PC-9 (cell line): ENCODE results near the gene KIAA1217. TPM values are rescaled to one million over a fixed set of nuclear protein-coding genes. Genes with fewer than 3 reads are reported as not detected.

Experiments used
- BruUV-seq: library from RNA; stranded (reverse); fragments of 400-500 nt; replicated peaks from 2 replicates; lab custom pipeline; 2021; lab: Mats Ljungman, UMichigan
- CTCF ChIA-PET: fragments of 300-600 bp; sonication (Branson Sonifier 250); formaldehyde crosslinking; loops from one replicate; lab custom pipeline; 2022; ENCODE audit warnings: antibody characterized with exemption; lab: Charles Lee
- POLR2A ChIA-PET: fragments of 300-600 bp; sonication (Branson Sonifier 250); formaldehyde crosslinking; loops from one replicate; lab custom pipeline; 2022; ENCODE audit warnings: antibody characterized with exemption; ENCODE audit not compliant: unreplicated experiment; lab: Charles Lee
- DNase-seq, 2 experiments: peaks; one replicate each; pipeline versions ENCODE4 v3.0.0 to v3.0.0-alpha.2; 2015 to 2022; ENCODE audit warnings: mixed read lengths in 1 of 2
- H2AFZ ChIP-seq: fragments of 200-600 bp; sonication (generic); 2 replicates; pipeline ENCODE4 v1.8.1; 2017; ENCODE audit warnings: antibody characterized with exemption
- H3F3A ChIP-seq: fragments of 200-600 bp; sonication (generic); 2 replicates; pipeline ENCODE4 v1.8.1; 2017; ENCODE audit warnings: antibody characterized with exemption, mild to moderate bottlenecking, low read depth; ENCODE audit not compliant: insufficient read depth
- H3K27ac ChIP-seq: fragments of 200-600 bp; sonication (generic); 2 replicates; pipeline ENCODE4 v1.6.1; 2016; ENCODE audit warnings: mixed run types
- H3K27me3 ChIP-seq: fragments of 200-600 bp; sonication (generic); 2 replicates; pipeline ENCODE4 v1.6.1; 2016; ENCODE audit warnings: low read depth, mixed run types; ENCODE audit not compliant: insufficient read depth
- H3K36me3 ChIP-seq: fragments of 200-600 bp; sonication (generic); 2 replicates; pipeline ENCODE4 v1.6.1; 2016; ENCODE audit warnings: low read depth, mixed run types
- H3K4me1 ChIP-seq: fragments of 200-600 bp; sonication (generic); replicated peaks from 2 replicates; pipeline ENCODE4 v1.6.1; 2016; ENCODE audit warnings: mixed run types; ENCODE audit not compliant: insufficient read depth
- H3K4me2 ChIP-seq: fragments of 200-600 bp; sonication (generic); 2 replicates; pipeline ENCODE4 v1.6.1; 2017; ENCODE audit warnings: mixed run types
- H3K4me3 ChIP-seq: fragments of 200-600 bp; sonication (generic); 2 replicates; pipeline ENCODE4 v1.6.1; 2016; ENCODE audit warnings: mixed run types
- H3K79me2 ChIP-seq: fragments of 200-600 bp; sonication (generic); 2 replicates; pipeline ENCODE4 v1.6.1; 2017; ENCODE audit warnings: low read depth, mixed run types
- H3K9me2 ChIP-seq: fragments of 200-600 bp; sonication (generic); 2 replicates; pipeline ENCODE4 v1.8.1; 2017; ENCODE audit warnings: mild to moderate bottlenecking; ENCODE audit not compliant: insufficient read depth
- H3K9me3 ChIP-seq: fragments of 200-600 bp; sonication (generic); 2 replicates; pipeline ENCODE4 v1.8.1; 2016; ENCODE audit warnings: low read depth; ENCODE audit not compliant: insufficient read depth
- H4K20me1 ChIP-seq: fragments of 200-600 bp; sonication (generic); 2 replicates; pipeline ENCODE4 v1.8.1; 2017; ENCODE audit not compliant: insufficient read depth
- CTCF ChIP-seq: fragments of 200-600 bp; sonication (generic); conservative IDR thresholded peaks from 2 replicates; pipeline ENCODE4 v1.6.1; 2017; ENCODE audit warnings: mixed run types, antibody characterized with exemption, mild to moderate bottlenecking, moderate library complexity
- EZH2 ChIP-seq: fragments of 200-600 bp; sonication (generic); IDR thresholded peaks from 2 replicates; pipeline ENCODE4 v1.8.0; 2017; ENCODE audit warnings: antibody characterized with exemption, low read depth
- intact Hi-C: fragments of 100-400 bp; cut with micrococcal nuclease; formaldehyde crosslinking; loops from one replicate; pipeline ENCODE4 v1.10.0; 2022; ENCODE audit not compliant: unreplicated experiment
- total RNA-seq: library from RNA; stranded (reverse); gene quantifications from 2 replicates; pipeline ENCODE4 v1.2.3, GENCODE V29; 2021

Gene KIAA1217
- total RNA-seq, 1 experiment from 2014 or later: 41.1 TPM

- no peak for DNase-seq
- H3K27ac ChIP-seq: no peak overlapping the region
- H3K9me3 ChIP-seq: no peaks in the 10 kb centered on the region
- no peaks in the 10 kb centered on the region for H4K20me1 ChIP-seq
- H3K4me1 ChIP-seq: no peaks in the 10 kb centered on the region
- no peaks in the 10 kb centered on the region for H3K36me3 ChIP-seq
- no peak overlapping the region for H2AFZ ChIP-seq
- H3K9me2 ChIP-seq: no peaks in the 10 kb centered on the region
- H3K4me2 ChIP-seq: no peak overlapping the region
- intact Hi-C loops: no loop called here
- TF ChIP-seq EZH2 (no peak), CTCF (no peak)
- ChIA-PET POLR2A (no interaction called here), CTCF (no interaction called here)
- H3F3A ChIP-seq: no peaks in the 10 kb centered on the region
- BruUV-seq: no TSS peak
- H3K79me2 ChIP-seq: no peaks in the 10 kb centered on the region
- H3K4me3 ChIP-seq: no peak overlapping the region
- no peaks in the 10 kb centered on the region for H3K27me3 ChIP-seq
Measured at GRCh38 chr10:24370877-24371276, 161.9 kb downstream of the KIAA1217 start.

- H3K4me1 ChIP-seq: no peaks in the 10 kb centered on the region
- TF ChIP-seq CTCF (no peak), EZH2 (no peak)
- no peak overlapping the region for H3K27ac ChIP-seq
- no peak for DNase-seq
- intact Hi-C loops: no loop called here
- no peak overlapping the region for H3K4me3 ChIP-seq
- no peaks in the 10 kb centered on the region for H3K79me2 ChIP-seq
- no peak overlapping the region for H2AFZ ChIP-seq
- no peaks in the 10 kb centered on the region for H3K9me3 ChIP-seq
- H3K27me3 ChIP-seq: no peaks in the 10 kb centered on the region
- POLR2A ChIA-PET: no interaction called here
- no peaks in the 10 kb centered on the region for H3K36me3 ChIP-seq
- CTCF ChIA-PET: no interaction called here
- H3K9me2 ChIP-seq: no peaks in the 10 kb centered on the region
- no peaks in the 10 kb centered on the region for H4K20me1 ChIP-seq
- no peaks in the 10 kb centered on the region for H3F3A ChIP-seq
- H3K4me2 ChIP-seq: no peak overlapping the region
- no TSS peak for BruUV-seq
Measured at GRCh38 chr10:24371396-24371795, 162.5 kb downstream of the KIAA1217 start.

GRCh38 chr10:24374134-24374915 is 165.4 kb downstream of the KIAA1217 start:
- CTCF ChIA-PET: no interaction called here
- no peak overlapping the region for H3K27ac ChIP-seq
- no TSS peak for BruUV-seq

More at GRCh38 chr10:24374134-24374915, 165.4 kb downstream of the KIAA1217 start:
- Histone ChIP-seq H3K36me3 (no peaks in the 10 kb centered on the region), H3F3A (no peaks in the 10 kb centered on the region), H2AFZ (no peak overlapping the region), H4K20me1 (no peaks in the 10 kb centered on the region), H3K9me2 (no peaks in the 10 kb centered on the region), H3K4me2 (no peak overlapping the region), H3K79me2 (no peaks in the 10 kb centered on the region), H3K4me1 (no peaks in the 10 kb centered on the region), H3K27me3 (no peaks in the 10 kb centered on the region), H3K9me3 (no peaks in the 10 kb centered on the region), H3K4me3 (no peak overlapping the region)
- intact Hi-C loops: no loop called here
- TF ChIP-seq CTCF (no peak), EZH2 (no peak)
- POLR2A ChIA-PET: no interaction called here
- no peak for DNase-seq
